HUES6 (cell line): ENCODE results near the gene RTL5.

Experiments used
- H3K27ac ChIP-seq: 2 replicates; pipeline ENCODE4 v1.7.0; 2013; ENCODE audit warnings: low read depth, mild to moderate bottlenecking, low read length, inconsistent platforms
- H3K27me3 ChIP-seq: 2 replicates; pipeline ENCODE4 v1.6.1; 2013; ENCODE audit warnings: low read length; ENCODE audit not compliant: control insufficient read depth, insufficient read depth
- H3K36me3 ChIP-seq: 2 replicates; pipeline ENCODE4 v1.6.1; 2013; ENCODE audit warnings: low read length; ENCODE audit not compliant: control insufficient read depth, insufficient read depth
- H3K4me1 ChIP-seq: 2 replicates; pipeline ENCODE4 v1.6.1; 2013; ENCODE audit warnings: low read length; ENCODE audit not compliant: control insufficient read depth, insufficient read depth
- H3K4me3 ChIP-seq: 2 replicates; pipeline ENCODE4 v1.5.1; 2013; ENCODE audit warnings: low read depth, low read length
- H3K9ac ChIP-seq: one replicate; pipeline ENCODE4 v1.6.1; 2013; ENCODE audit warnings: mild to moderate bottlenecking, low read length
- H3K9me3 ChIP-seq: 2 replicates; pipeline ENCODE4 v1.6.1; 2013; ENCODE audit warnings: low read depth, low read length; ENCODE audit not compliant: control insufficient read depth, insufficient read depth

Gene RTL5

GRCh38 chrX:72089254-72089653 lies 42.5 kb downstream of the RTL5 start:
- no peaks in the 10 kb centered on the region for H3K4me1 ChIP-seq
- H3K36me3 ChIP-seq: no peaks in the 10 kb centered on the region
- H3K9ac ChIP-seq: no peak overlapping the region
- no peak overlapping the region for H3K4me3 ChIP-seq
- peaks cover 4% of the 10 kb centered on the region; the same call in 1 of the 2 replicates for H3K9me3 ChIP-seq
- H3K27ac ChIP-seq: no peak overlapping the region
- H3K27me3 ChIP-seq: no peaks in the 10 kb centered on the region

GRCh38 chrX:72088761-72089160 lies 43.0 kb downstream of the RTL5 start:
- Histone ChIP-seq H3K9me3 (peaks cover 4% of the 10 kb centered on the region; the same call in 1 of the 2 replicates), H3K36me3 (no peaks in the 10 kb centered on the region), H3K9ac (no peak overlapping the region), H3K4me1 (no peaks in the 10 kb centered on the region), H3K4me3 (no peak overlapping the region), H3K27ac (no peak overlapping the region), H3K27me3 (no peaks in the 10 kb centered on the region)

- no peaks in the 10 kb centered on the region; the same call in 1 of the 2 replicates for H3K9me3 ChIP-seq
- no peak overlapping the region for H3K4me3 ChIP-seq
- peaks cover under 1% of the 10 kb centered on the region; the same call in 1 of the 2 replicates for H3K4me1 ChIP-seq
- no peaks in the 10 kb centered on the region for H3K27me3 ChIP-seq
- H3K27ac ChIP-seq: no peak overlapping the region
- no peaks in the 10 kb centered on the region for H3K36me3 ChIP-seq
- H3K9ac ChIP-seq: no peak overlapping the region
These were observed 44.7 kb downstream of the RTL5 start for GRCh38 chrX:72086995-72087394.

- Histone ChIP-seq H3K4me1 (peaks cover 27% of the 10 kb centered on the region; the same call in 1 of the 2 replicates), H3K27me3 (no peaks in the 10 kb centered on the region), H3K27ac (no peak overlapping the region), H3K9ac (no peak overlapping the region), H3K4me3 (no peak overlapping the region), H3K9me3 (peaks cover 4% of the 10 kb centered on the region; the same call in 1 of the 2 replicates), H3K36me3 (no peaks in the 10 kb centered on the region)
These were observed 47.6 kb downstream of the RTL5 start for GRCh38 chrX:72084114-72084513.

GRCh38 chrX:72083291-72083690 lies 48.4 kb downstream of the RTL5 start:
- Histone ChIP-seq H3K27me3 (no peaks in the 10 kb centered on the region), H3K4me3 (no peak overlapping the region), H3K9ac (no peak overlapping the region)

GRCh38 chrX:72081605-72082320 lies 50.0 kb downstream of the RTL5 start:
- peaks cover 33% of the 10 kb centered on the region; the same call in 1 of the 2 replicates for H3K4me1 ChIP-seq
- H3K9me3 ChIP-seq: peaks cover 4% of the 10 kb centered on the region; the same call in 1 of the 2 replicates
- H3K36me3 ChIP-seq: no peaks in the 10 kb centered on the region
- H3K27me3 ChIP-seq: no peaks in the 10 kb centered on the region
- no peak overlapping the region for H3K4me3 ChIP-seq
- no peak overlapping the region for H3K9ac ChIP-seq
- no peak overlapping the region for H3K27ac ChIP-seq

More at GRCh38 chrX:72083291-72083690, 48.4 kb downstream of the RTL5 start:
- H3K27ac ChIP-seq: no peak overlapping the region
- H3K4me1 ChIP-seq: peaks cover 29% of the 10 kb centered on the region; the same call in 1 of the 2 replicates
- H3K9me3 ChIP-seq: peaks cover 4% of the 10 kb centered on the region; the same call in 1 of the 2 replicates
- no peaks in the 10 kb centered on the region for H3K36me3 ChIP-seq

GRCh38 chrX:72080800-72081199 lies 50.9 kb downstream of the RTL5 start:
- Histone ChIP-seq H3K27ac (no peak overlapping the region), H3K9me3 (peaks cover 4% of the 10 kb centered on the region; the same call in 1 of the 2 replicates), H3K36me3 (no peaks in the 10 kb centered on the region), H3K9ac (no peak overlapping the region), H3K4me3 (no peak overlapping the region), H3K27me3 (no peaks in the 10 kb centered on the region), H3K4me1 (peaks cover 33% of the 10 kb centered on the region; the same call in 1 of the 2 replicates)

- no peaks in the 10 kb centered on the region for H3K27me3 ChIP-seq
- peaks cover 33% of the 10 kb centered on the region; the same call in 1 of the 2 replicates for H3K4me1 ChIP-seq
- H3K4me3 ChIP-seq: no peak overlapping the region
- peaks cover 4% of the 10 kb centered on the region; the same call in 1 of the 2 replicates for H3K9me3 ChIP-seq
- peak overlapping the region; percentile 0 for H3K9ac ChIP-seq
- H3K27ac ChIP-seq: no peak overlapping the region
- H3K36me3 ChIP-seq: no peaks in the 10 kb centered on the region
These were observed 51.6 kb downstream of the RTL5 start for GRCh38 chrX:72080150-72080549.

GRCh38 chrX:72079607-72080006 lies 52.1 kb downstream of the RTL5 start:
- Histone ChIP-seq H3K27ac (no peak overlapping the region), H3K9ac (peak overlapping the region; percentile 0), H3K9me3 (peaks cover 4% of the 10 kb centered on the region; the same call in 1 of the 2 replicates), H3K4me3 (no peak overlapping the region), H3K36me3 (no peaks in the 10 kb centered on the region), H3K27me3 (no peaks in the 10 kb centered on the region), H3K4me1 (peaks cover 33% of the 10 kb centered on the region; the same call in 1 of the 2 replicates)

- Histone ChIP-seq H3K27me3 (no peaks in the 10 kb centered on the region), H3K27ac (no peak overlapping the region), H3K9ac (no peak overlapping the region), H3K36me3 (no peaks in the 10 kb centered on the region), H3K4me3 (no peak overlapping the region), H3K4me1 (peaks cover 33% of the 10 kb centered on the region; the same call in 1 of the 2 replicates), H3K9me3 (peaks cover 4% of the 10 kb centered on the region; the same call in 1 of the 2 replicates)
These were observed 53.3 kb downstream of the RTL5 start for GRCh38 chrX:72078411-72078810.
